ENCODE measurements around the gene TEX11.
"Not testable (repeated sequence)": the region's sequence is repeated elsewhere in the genome, so short reads cannot be mapped to it uniquely, and the experiment has no call there.

TEX11 gene

DNA sequence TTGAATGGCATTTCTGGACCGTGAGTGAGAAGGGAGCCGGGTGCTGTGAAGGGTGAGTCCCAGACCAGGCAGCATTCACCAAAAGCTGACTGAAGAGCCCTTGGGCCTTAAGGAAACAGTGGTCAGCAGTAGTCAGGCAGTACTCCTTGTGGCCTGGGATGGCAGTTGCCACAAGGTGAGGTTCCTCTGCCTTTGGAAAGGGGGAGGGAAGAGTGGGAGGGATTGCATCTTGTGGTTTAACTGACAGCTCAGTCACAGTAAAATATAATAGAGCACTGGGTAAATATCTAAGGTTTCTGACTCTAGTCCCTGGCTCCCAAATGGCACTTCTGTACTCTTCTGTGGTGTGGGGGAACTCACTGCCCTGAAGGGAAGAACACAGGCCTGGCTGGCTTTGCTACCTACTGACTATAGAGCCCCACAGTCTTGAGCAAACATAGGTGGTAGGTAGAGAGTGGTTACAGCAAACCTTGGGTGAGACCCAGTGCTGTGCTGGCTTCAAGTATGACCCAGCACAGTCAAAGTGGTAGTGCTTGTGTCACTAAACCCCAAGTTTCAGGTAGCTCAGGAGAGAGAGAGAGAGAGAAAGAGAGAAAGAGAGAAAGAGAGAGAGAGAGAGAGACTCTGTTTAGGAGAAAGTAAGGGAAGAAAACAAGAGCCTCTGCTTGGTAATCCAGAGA is 154.2 kb downstream of the TEX11 start:
- FAIRE-seq = no peak

DNA sequence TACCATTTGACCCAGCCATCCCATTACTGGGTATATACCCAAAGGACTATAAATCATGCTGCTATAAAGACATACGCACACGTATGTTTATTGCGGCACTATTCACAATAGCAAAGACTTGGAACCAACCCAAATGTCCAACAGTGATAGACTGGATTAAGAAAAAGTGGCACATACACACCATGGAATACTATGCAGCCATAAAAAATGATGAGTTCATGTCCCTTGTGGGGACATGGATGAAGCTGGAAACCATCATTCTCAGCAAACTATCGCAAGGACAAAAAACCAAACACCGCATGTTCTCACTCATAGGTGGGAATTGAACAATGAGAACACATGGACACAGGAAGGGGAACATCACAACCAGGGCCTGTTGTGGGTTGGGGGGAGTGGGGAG is 174.7 kb downstream of the TEX11 start:
- FAIRE-seq = not testable (repeated sequence)

DNA sequence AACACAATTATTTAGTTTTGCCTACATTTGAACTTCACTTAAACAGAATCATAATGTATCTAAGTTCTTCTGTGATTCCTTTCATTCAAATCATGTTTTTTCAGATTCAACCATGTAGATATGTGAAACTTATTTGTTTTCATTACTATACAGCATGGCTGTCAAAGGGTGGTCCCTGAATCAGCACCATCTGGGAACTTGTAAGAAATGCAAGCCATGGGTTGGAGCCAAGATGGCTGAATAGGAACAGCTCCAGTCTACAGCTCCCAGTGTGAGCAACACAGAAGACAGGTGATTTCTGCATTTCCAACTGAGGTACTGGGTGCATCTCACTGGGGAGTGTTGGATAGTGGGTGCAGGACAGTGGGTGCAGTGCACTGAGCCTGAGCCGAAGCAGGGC is 180.6 kb downstream of the TEX11 start:
- FAIRE-seq = not testable (repeated sequence)

DNA sequence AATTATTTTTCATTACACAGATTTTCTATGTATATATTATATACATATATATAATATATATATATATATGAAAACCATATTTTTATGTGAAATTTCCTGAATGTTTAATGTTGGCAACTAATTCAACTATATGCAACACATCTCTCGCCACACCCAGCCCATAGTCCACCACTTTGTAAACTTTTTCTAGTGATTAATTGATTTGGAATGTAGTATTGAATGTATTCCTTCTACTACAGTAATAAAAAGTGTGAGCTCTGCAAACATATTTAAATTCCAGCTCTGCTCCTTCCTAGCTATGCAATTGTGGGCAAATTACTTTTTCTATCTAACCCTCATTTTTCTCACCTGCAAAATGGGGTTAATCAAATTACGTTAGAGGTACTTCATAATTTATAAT is 187.8 kb downstream of the TEX11 start:
- no peak for FAIRE-seq

DNA sequence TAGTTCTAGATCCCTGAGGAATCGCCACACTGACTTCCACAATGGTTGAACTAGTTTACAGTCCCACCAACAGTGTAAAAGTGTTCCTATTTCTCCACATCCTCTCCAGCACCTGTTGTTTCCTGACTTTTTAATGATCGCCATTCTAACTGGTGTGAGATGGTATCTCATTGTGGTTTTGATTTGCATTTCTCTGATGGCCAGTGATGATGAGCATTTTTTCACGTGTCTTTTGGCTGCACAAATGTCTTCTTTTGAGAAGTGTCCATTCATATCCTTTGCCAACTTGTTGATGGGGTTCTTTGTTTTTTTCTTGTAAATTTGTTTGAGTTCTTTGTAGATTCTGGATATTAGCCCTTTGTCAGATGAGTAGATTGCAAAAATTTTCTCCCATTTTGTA is 197.2 kb downstream of the TEX11 start:
- FAIRE-seq = not testable (repeated sequence)

DNA sequence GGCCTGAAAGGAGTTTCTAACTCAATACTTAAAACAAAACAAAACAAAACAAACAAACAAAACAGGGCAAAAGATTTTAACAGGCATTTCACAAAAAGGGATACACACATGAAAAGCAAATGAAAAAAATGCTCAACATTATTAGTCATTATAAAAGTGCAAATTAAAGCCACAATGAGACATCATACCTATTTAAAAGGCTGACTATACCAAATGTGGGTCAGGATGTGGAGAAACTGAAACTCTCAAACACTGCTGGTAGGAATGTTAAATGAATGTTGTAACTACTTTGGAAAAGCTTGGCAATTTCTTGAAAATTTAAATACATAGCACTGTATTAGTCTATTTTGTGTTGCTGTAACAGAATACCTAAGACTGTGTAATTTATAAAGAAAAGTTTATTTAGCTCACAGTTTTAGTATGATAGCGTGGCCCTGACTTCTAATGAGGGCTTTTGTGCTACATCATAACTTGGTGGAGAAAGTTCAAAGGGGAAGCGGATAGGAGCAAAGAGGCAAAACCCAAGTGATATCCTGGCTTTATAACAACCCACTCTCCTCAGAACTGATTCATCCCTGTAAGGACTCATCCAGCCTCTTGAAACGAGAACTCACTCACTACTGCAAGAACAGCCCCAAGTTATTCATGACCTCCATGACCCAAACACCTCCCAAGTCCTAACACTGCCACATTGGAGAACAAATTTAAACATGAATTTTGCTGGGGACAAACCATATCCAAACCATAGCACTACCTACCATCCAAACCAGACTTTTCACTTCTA is 214.0 kb downstream of the TEX11 start:
- no peak for FAIRE-seq

DNA sequence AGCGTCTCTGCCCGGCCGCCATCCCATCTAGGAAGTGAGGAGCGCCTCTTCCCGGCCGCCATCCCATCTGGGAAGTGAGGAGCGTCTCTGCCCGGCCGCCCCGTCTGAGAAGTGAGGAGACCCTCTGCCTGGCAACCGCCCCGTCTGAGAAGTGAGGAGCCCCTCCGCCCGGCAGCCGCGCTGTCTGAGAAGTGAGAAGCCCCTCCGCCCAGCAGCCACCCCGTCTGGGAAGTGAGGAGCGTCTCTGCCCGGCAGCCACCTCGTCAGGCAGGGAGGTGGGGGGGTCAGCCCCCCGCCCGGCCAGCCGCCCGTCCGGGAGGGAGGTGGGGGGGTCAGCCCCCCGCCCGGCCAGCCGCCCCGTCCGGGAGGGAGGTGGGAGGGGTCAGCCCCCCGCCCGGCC is 229.1 kb downstream of the TEX11 start:
- not testable (repeated sequence) for FAIRE-seq

DNA sequence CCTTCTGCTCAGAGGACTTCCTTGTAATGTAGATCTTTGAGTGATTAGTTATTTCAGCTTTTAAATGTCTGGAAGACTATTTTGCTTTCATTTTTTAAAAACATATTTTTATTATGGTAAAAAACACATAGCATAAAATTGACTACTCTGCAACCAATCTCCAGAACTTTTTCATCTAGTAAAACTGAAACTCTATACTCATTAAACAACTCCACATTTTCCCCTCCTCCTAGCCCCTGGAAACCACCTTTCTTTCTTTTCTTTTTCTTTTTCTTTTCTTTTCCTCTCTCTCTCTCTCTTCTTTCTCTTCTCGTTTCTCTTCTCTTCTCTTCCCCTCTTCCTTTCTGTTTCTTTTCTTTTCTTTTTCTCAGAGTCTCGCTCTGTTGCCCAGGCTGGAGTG is 233.2 kb downstream of the TEX11 start:
- no peak for FAIRE-seq

DNA sequence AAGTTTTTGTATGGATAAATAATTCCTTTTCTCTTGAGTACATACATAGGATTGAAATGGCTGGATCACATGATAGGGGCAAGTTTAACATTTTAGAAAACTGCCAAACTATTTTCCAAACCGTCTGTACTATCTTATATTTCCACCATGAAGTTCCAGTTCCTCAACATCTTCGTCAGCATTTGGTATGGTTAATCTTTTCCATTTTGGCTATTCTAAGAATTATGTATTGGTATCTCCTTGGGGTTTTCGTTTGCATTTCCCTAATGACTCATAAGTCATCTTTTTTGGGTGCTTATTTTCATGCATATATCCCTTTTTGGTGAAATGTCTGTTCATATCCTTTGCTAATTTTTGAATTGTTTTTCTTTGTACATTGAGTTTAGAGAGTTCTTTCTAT is 236.2 kb downstream of the TEX11 start:
- FAIRE-seq = no peak

DNA sequence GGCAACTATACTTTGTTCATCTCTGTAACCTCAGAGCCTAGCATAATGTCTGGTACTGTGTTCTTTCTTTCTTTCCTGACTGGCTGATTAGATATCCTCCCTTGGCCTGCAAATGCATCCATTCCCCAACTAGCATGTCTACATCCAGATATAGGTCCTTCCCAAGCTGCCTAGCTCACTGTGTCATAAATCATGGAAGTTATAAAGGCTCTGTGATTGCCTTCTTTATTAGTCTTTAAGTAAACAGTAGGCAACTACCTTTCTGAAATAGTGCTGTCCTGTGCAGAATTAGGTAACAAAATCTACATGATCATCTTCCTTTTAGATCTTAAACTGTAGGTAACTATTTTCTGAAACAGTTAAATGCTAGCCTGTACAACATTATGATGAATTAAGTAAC is 239.4 kb downstream of the TEX11 start:
- FAIRE-seq = no peak

DNA sequence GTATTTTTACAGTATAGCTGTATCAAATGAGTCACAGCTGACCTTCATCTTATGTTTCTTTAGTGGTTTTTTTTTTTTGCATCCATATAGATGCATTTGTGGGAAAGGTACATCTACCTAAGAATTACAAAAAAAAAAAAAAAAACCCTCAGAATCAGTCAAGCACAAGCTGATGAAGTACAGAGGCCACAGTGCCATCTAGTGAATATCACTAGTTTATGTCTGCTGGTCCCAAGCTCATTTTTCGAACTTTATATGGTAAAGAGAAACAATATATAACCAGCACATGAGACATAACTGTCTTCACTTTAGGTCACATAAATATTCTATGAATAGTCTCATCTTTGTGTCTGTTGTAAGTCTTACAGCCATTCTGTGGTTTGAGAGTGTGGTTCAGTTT is 243.8 kb downstream of the TEX11 start:
- FAIRE-seq = peak; percentile 68

DNA sequence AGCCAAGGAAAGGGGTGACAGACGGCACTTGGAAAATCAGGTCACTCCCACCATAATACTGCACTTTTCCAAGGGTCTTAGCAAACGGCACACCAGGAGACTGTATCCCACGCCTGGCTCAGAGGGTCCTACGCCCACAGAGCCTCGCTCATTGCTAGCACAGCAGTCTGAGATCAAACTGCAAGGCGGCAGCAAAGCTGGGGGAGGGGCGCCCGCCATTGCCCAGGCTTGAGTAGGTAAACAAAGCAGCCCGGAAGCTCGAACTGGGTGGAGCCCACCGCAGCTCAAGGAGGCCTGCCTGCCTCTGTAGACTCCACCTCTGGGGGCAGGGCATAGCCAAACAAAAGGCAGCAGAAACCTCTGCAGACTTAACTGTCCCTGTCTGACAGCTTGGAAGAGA is 247.4 kb downstream of the TEX11 start:
- FAIRE-seq = not testable (repeated sequence)

DNA sequence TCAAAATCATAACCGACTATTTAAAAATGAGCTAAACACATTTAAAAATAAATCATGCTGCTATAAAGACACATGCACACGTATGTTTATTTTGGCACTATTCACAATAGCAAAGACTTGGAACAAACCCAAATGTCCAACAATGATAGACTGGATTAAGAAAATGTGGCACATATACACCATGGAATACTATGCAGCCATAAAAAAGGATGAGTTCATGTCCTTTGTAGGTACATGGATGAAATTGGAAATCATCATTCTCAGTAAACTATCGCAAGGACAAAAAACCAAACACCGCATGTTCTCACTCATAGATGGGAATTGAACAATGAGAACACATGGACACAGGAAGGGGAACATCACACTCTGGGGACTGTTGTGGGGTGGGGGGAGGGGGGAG is 251.0 kb downstream of the TEX11 start:
- FAIRE-seq = not testable (repeated sequence)

DNA sequence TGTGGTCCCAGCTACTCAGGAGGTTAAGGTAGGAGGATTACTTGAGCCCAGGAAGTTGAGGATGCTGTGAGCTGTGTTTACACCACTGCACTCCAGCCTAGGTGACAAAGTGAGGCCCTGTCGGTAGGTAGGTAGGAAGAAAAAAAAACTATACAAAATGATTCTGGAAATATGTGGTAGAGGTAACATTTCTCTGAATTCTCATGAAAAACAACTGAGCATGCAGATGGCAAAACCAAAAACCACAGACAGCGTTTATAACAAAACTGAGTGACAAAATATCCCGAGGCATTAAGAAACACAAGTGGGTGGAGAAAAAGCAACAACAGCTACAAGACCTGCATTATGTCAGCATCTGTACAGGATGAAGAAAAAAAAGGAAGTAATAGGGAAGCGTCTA is 252.2 kb downstream of the TEX11 start:
- FAIRE-seq = no peak

DNA sequence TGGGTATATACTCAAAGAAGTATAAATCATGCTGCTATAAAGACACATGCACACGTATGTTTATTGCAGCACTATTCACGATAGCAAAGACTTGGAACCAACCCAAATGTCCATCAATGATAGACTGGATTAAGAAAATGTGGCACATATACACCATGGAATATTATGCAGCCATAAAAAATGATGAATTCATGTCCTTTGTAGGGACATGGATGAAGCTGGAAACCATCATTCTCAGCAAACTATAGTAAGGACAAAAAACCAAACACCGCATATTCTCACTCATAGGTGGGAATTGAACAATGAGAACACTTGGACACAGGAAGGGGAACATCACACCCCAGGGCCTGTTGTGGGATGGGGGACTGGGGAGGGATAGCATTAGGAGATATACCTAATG is 260.6 kb downstream of the TEX11 start:
- not testable (repeated sequence) for FAIRE-seq

DNA sequence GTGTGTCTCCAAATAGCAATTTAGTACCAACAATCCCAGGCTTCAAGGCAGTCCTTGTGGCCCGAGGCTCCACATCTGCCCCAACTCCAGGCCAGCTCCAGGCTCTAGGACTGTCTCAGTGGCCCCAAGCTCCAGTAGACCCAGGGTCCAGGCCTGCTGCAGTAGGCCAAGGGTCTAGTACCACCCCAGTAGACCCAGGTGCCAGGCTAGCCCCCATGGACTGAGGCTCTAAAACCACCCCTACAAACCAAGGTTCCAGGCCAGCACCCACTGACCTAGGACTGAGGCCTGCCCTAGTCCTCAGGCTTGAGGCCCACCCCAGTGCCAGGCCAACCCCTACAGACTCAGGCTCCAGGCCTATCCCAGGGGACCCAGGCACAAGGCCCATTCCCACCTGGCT is 272.3 kb downstream of the TEX11 start:
- no peak for FAIRE-seq

DNA sequence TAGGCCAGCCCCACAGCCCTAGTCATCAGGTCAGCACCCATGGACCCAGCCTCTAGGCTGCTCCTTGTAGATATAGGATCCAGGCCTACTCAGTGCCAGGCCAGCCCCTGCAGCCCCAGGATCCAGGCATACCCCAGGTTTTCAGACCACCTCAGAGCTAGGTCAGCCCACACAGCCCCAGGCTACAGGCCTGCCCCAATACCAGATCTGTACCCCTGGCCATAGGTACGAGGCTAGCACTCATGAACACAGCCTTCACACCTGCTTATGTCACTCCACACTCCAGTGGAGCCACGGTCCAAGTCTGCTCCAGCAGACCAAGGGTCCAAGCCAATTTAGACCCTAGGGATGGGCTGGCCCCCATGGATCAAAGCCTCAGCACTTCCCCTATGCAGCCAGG is 272.8 kb downstream of the TEX11 start:
- no peak for FAIRE-seq

DNA sequence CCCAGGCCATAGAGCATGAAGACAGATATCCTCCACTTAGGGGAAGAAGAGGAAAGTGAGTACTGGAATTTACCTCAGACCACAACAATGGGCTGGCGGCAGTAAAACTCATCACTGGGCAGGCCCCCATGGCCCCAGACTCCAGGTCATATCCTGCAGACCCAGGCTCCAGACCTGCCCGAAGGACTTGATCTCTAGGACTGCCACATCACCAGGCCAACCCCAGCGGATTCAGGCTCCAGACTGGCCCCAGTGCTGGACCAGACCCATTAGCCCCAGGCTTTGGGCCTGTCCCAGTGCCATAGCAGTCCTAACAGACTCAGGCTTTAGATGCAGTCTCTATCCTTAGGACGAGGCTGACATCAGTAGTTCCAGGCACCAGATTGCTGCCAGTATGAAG is 273.3 kb downstream of the TEX11 start:
- FAIRE-seq = no peak

DNA sequence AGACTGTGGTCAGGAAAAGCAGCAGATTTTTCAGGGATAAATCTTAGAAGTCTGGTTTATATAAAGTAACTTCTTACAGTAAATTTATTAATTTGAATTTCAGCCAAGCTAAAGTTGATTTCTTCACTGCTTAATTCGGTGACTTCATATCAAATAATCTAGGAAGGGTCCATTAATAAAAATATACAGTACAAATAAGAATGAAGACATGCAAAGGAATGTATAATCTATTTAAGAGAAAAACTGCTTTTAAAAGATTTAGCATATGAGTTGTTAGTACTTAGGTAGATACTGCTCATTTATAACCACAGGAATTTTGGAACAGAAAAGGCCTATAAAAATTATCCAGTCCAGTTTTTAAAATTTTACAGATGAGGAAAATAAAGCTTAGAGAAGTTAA is 286.8 kb downstream of the TEX11 start:
- no peak for FAIRE-seq

DNA sequence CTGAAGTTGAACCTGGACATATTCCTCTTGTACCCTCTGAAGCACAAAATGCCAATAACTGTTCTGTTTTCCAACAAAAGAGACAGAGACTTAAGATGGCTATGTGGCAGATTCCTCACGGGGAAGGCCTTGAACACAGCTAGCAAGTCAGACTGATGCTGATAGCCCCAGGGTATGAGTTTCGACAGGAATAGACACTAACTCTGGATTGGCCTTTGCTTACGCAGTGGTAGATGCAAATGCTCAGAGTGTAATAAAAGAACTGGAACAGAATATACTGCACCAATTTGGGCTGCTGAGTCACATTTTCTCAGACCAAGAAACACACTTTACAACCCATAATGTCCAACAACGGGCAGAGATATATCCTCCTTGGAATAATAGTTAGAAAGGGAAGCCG is 290.0 kb downstream of the TEX11 start:
- no peak for FAIRE-seq

DNA sequence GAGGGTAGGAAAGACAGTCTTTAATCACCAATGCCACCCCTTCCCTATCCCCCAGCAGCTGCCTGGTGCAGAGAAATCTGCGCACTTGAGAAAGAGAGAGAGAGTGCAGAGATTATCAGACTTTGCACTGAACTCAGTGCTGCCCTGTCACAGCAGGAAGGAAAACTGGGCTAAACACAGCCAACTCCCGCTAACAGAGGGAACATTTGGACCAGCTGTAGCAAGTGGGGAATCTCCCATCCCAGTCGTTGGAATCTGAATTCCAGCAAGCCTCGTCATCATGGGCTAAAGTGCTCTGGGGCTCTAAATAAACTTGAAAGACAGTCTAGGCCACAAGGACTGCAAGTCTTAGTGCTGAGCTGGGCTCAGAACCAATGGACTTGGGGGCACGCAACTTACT is 295.2 kb downstream of the TEX11 start:
- no peak for FAIRE-seq

DNA sequence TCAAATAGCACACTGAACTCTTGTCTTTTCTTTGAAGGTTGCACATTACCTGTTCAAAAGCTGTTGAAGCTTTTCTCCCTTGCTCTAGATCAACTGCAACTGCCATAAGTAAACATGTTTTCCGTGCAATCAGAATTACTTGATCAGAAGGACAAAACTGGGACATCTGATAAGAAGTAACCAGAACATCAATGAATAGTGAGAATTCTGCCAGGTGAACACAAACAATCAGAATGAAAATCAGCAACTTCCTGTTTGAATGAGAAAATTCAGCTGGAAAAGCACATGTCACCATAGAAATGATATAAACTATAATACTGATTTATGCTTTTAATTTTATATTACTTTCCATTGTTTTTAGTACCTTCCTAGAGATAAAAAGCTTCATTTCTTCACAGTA is 303.2 kb downstream of the TEX11 start:
- FAIRE-seq = no peak

DNA sequence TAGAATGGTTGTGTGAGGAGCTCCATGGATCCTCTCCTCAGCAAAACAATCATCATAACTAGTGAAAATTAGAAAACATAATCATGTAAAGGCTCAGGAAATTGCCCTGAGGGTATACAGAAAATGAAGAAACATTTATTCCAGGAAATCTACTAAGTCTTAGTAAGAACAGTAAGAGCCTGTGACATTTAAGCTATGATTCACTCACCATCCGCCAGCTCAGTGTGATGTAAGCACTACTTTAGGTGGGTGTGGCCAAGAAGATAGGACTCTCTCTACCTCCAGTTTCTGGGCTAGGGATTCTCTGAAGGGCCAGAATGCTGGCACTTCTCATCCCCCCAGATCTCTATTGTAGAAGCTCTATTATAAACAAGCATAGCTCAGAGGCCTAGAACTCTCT is 316.4 kb downstream of the TEX11 start:
- FAIRE-seq = no peak

DNA sequence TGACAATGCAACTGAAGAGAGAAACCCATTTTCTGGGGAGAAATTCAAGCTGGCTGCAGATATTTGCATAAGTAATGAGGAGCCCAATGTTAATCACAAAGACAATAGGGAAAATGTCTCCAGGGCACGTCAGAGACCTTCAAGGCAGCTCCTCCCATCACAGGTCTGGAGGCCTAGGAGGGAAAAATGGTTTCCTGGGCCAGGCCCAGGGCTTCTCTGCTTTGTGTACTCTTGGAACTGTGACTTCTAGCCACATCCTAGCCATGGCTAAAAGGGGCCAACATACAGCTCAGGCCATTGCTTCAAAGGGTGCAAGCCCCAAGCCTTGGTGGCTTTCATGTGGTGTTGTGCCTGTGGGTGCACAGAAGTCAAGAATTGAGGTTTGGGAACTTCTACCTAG is 321.4 kb downstream of the TEX11 start:
- FAIRE-seq = not testable (repeated sequence)

DNA sequence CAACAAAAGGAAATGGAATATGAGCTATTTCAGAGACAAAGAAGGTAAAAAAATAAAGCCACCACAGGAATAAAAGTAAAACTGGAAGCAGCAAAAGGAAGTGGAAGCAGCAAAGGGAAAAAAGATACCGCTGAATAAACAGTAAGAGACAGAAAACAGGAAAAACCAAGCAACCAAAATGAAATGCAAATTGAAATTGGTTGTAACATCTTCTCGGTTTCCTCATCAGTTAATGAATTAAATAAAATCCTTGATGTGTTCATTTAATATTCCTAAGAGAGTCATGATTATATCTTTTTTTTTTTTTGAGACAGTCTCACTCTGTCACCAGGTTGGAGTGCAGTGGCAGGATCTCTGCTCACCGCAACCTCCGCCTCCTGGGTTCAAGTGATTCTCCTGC is 331.1 kb downstream of the TEX11 start:
- no peak for FAIRE-seq
